IMR-90 (cell line): ENCODE measurements around the gene TTC7B. TPM values are rescaled to one million over a fixed set of nuclear protein-coding genes. Genes with fewer than 3 reads are reported as not detected.
A peak's percentile ranks its signal among the peaks of the same experiment; 100 is the strongest.

Experiments
- ATAC-seq: fragments of 200-7000 bp; cut with Tn5 transposase; 2 replicates; pipeline ENCODE4 v1.9.1; 2020; ENCODE audit warnings: low read depth, mild to moderate bottlenecking, moderate library complexity
- BruUV-seq: library from RNA; stranded (reverse); fragments of 400-500 nt; replicated peaks from 2 replicates; lab custom pipeline; 2021; lab: Mats Ljungman, UMichigan
- CTCF ChIA-PET: fragments of 300-600 bp; formaldehyde crosslinking; extraction: SDS; loops from one replicate; lab custom pipeline; 2021; ENCODE audit warnings: antibody characterized with exemption; lab: Yijun Ruan, JAX
- POLR2A ChIA-PET: fragments of 300-600 bp; sonication (Branson Sonifier 250); formaldehyde crosslinking; loops from one replicate; lab custom pipeline; 2022; ENCODE audit warnings: antibody characterized with exemption; ENCODE audit not compliant: unreplicated experiment; lab: Charles Lee
- DNase-seq: peaks from one replicate; pipeline ENCODE4 v3.0.0; 2013
- H2AFZ ChIP-seq: replicated peaks from 2 replicates; pipeline ENCODE3; 2013; ENCODE audit warnings: low read length, mild to moderate bottlenecking; ENCODE audit not compliant: poor library complexity
- H2AK5ac ChIP-seq: 2 replicates; pipeline ENCODE4 v1.6.1; 2013; ENCODE audit warnings: low read depth, low read length, inconsistent platforms
- H2AK9ac ChIP-seq: replicated peaks from 2 replicates; pipeline ENCODE3; 2013; ENCODE audit warnings: mild to moderate bottlenecking, low read depth, low read length, moderate library complexity; ENCODE audit not compliant: poor library complexity
- H2BK120ac ChIP-seq: 2 replicates; pipeline ENCODE4 v1.6.1; 2013; ENCODE audit warnings: low read depth, low read length, inconsistent platforms
- H2BK15ac ChIP-seq: 3 replicates; pipeline ENCODE4 v1.6.1; 2013; ENCODE audit warnings: low read depth, low read length, inconsistent platforms
- H2BK20ac ChIP-seq: 2 replicates; pipeline ENCODE4 v1.6.1; 2013; ENCODE audit warnings: low read depth, mild to moderate bottlenecking, inconsistent platforms, low read length, moderate library complexity
- H2BK5ac ChIP-seq: 2 replicates; pipeline ENCODE4 v1.6.1; 2013; ENCODE audit warnings: mild to moderate bottlenecking, low read depth, low read length, inconsistent platforms; ENCODE audit not compliant: poor library complexity, severe bottlenecking
- H3K14ac ChIP-seq: replicated peaks from 2 replicates; pipeline ENCODE4 v1.6.1; 2013; ENCODE audit warnings: low read depth, low read length, inconsistent platforms
- H3K18ac ChIP-seq: 2 replicates; pipeline ENCODE4 v1.6.1; 2013; ENCODE audit warnings: low read depth, low read length, control low read depth
- H3K23ac ChIP-seq: 2 replicates; pipeline ENCODE4 v1.6.1; 2013; ENCODE audit warnings: low read depth, low read length, inconsistent platforms
- H3K27ac ChIP-seq: 2 replicates; pipeline ENCODE4 v1.5.1; 2013; ENCODE audit warnings: mild to moderate bottlenecking, control low read depth, low read length; ENCODE audit not compliant: insufficient read depth
- H3K27me3 ChIP-seq: 2 replicates; pipeline ENCODE4 v1.6.1; 2013; ENCODE audit warnings: low read length; ENCODE audit not compliant: control insufficient read depth, insufficient read depth
- H3K36me3 ChIP-seq: 2 replicates; pipeline ENCODE4 v1.6.1; 2013; ENCODE audit warnings: low read length, mixed read lengths; ENCODE audit not compliant: control insufficient read depth, insufficient read depth
- H3K4ac ChIP-seq: 2 replicates; pipeline ENCODE4 v1.6.1; 2013; ENCODE audit warnings: low read depth, low read length, inconsistent platforms
- H3K4me1 ChIP-seq: 2 replicates; pipeline ENCODE4 v1.6.1; 2013; ENCODE audit warnings: low read length, mixed read lengths; ENCODE audit not compliant: control insufficient read depth, insufficient read depth
- H3K4me2 ChIP-seq: 2 replicates; pipeline ENCODE4 v1.6.1; 2013; ENCODE audit warnings: low read depth, mild to moderate bottlenecking, control low read depth, low read length, moderate library complexity
- H3K4me3 ChIP-seq: 2 replicates; pipeline ENCODE4 v1.5.1; 2013; ENCODE audit warnings: low read depth, mild to moderate bottlenecking, control low read depth, low read length, moderate library complexity; ENCODE audit not compliant: insufficient read depth
- H3K56ac ChIP-seq: 2 replicates; pipeline ENCODE4 v1.6.1; 2013; ENCODE audit warnings: low read length, inconsistent platforms; ENCODE audit not compliant: insufficient read depth; ENCODE audit errors: extremely low read depth
- H3K79me1 ChIP-seq, 2 experiments: 2 replicates each; pipeline ENCODE4 v1.6.1; 2013; ENCODE audit warnings: low read length in 2 of 2, inconsistent platforms in 1 of 2, low read depth in 1 of 2
- H3K9ac ChIP-seq: 2 replicates; pipeline ENCODE4 v1.6.1; 2013; ENCODE audit warnings: low read depth, low read length, control low read depth
- H3K9me1 ChIP-seq: 2 replicates; pipeline ENCODE4 v1.6.1; 2013; ENCODE audit warnings: low read length, inconsistent platforms; ENCODE audit not compliant: insufficient read depth
- H3K9me3 ChIP-seq: 2 replicates; pipeline ENCODE4 v1.6.1; 2013; ENCODE audit warnings: low read length; ENCODE audit not compliant: control insufficient read depth, insufficient read depth
- H4K20me1 ChIP-seq: 2 replicates; pipeline ENCODE4 v1.6.1; 2013; ENCODE audit warnings: low read length, inconsistent platforms; ENCODE audit not compliant: insufficient read depth
- H4K5ac ChIP-seq: 2 replicates; pipeline ENCODE4 v1.6.1; 2013; ENCODE audit warnings: mild to moderate bottlenecking, low read depth, low read length, control low read depth
- H4K8ac ChIP-seq, 2 experiments: 2 replicates each; pipeline ENCODE4 v1.6.1; 2013; ENCODE audit warnings: low read depth in 2 of 2, low read length in 2 of 2, control low read depth in 1 of 2, inconsistent platforms in 1 of 2
- H4K91ac ChIP-seq: 2 replicates; pipeline ENCODE4 v1.6.1; 2013; ENCODE audit warnings: low read depth, low read length, inconsistent platforms; ENCODE audit not compliant: insufficient read depth
- CTCF ChIP-seq: conservative IDR thresholded peaks from 2 replicates; pipeline ENCODE4 v1.5.1; 2012; ENCODE audit warnings: mild to moderate bottlenecking, low read depth, low read length, improper control_type of control experiment
- FOS ChIP-seq: fragments of 150-350 bp; IDR thresholded peaks from 2 replicates; pipeline ENCODE4 v1.6.1; 2016; ENCODE audit warnings: low read depth, low read length
- RCOR1 ChIP-seq: IDR thresholded peaks from 2 replicates; pipeline ENCODE4 v1.6.1; 2012; ENCODE audit warnings: mild to moderate bottlenecking, low read length, improper control_type of control experiment; ENCODE audit not compliant: insufficient replicate concordance
- SMC3 ChIP-seq: fragments of 150-350 bp; IDR thresholded peaks from 2 replicates; pipeline ENCODE4 v1.6.1; 2016; ENCODE audit warnings: low read depth, mild to moderate bottlenecking, antibody characterized with exemption, low read length, moderate library complexity
- WGBS, 2 experiments: methylation state at CpG; one replicate each; pipeline versions ENCODE4 v1.1.5 to v1.1.7; 2013; ENCODE audit warnings: missing lambda C conversion rate in 2 of 2; ENCODE audit not compliant: insufficient read length in 1 of 2; ENCODE audit errors: extremely low coverage in 2 of 2; 5-methylcytosine and 5-hydroxymethylcytosine counted together
- dilution Hi-C: fragments of 300-500 bp; cut with HindIII; formaldehyde crosslinking; loops from one replicate; pipeline ENCODE4 v1.14.3; 2018; ENCODE audit warnings: low sequenced_read_pairs; ENCODE audit not compliant: unreplicated experiment
- in situ Hi-C: fragments of 300-500 bp; cut with MboI; formaldehyde crosslinking; loops from 3 replicates; pipeline ENCODE4 v1.14.3; 2019; ENCODE audit warnings: low sequenced_read_pairs, inconsistent platforms, mixed read lengths
- intact Hi-C: fragments of 100-400 bp; cut with micrococcal nuclease; formaldehyde crosslinking; loops from 2 replicates; pipeline ENCODE4 v1.10.0; 2022
- polyA plus RNA-seq, 3 experiments: library from polyadenylated mRNA; depleted of rRNA; stranded (reverse); fragments of >200 nt; gene quantifications; 2 replicates each; pipeline ENCODE4 v1.2.3, GENCODE V29; 2012; ENCODE audit warnings: low replicate concordance in 1 of 3
- total RNA-seq: library from RNA; depleted of rRNA; stranded (reverse); fragments of >200 nt; gene quantifications from 2 replicates; pipeline ENCODE4 v1.2.3, GENCODE V29; 2012
- TF ChIP-seq, protein P1 (sequence below): fragments of 150-350 bp; IDR thresholded peaks from 2 replicates; pipeline ENCODE4 v1.6.1; 2017; ENCODE audit warnings: mild to moderate bottlenecking, antibody characterized with exemption, low read length, low read depth

Gene TTC7B
- total and polyA plus RNA-seq, 2 of the 4 experiments (the other 2 are of a cell fraction), result 18.1 to 35.3 TPM

DNA sequence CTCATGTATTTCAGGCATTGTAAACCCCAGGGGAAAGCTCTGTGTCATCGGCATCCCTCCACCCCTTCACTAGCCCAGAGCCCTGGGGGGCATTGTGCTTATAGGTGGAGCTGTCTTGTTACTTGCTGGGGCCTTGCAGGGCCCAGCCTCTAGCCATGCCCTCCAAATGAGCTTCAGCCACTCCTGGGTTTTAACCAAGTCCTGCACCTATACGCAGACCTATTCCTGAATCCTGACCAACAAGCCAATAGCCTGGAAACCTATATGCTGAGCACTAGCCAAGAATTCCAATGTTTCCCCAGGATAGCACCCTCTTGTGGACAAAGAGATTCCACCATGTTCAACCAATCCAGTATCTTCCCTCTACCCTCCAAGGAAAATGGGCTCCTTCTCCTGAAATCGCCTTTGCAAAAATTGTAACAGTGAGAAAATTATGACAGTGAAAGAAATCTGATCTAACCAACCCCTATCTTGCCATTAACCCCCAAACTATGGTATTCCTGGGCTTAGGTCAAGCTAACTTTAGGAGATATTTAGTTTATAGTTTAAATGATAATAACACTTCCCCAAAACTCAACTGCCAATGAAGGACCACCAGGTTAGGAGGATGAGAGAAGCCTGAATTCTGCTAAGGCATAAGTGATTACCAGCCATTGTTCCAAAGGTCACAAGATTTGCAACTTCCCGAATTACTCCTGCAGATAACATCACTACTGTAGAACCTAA, 55.5 kb downstream of the TTC7B start:
- H3K4me1 ChIP-seq, result peaks cover 6% of the 10 kb centered on the region
- no peak overlapping the region for H2BK5ac ChIP-seq
- H4K8ac ChIP-seq, result no peak overlapping the region
- ATAC-seq, result no peak
- no peak overlapping the region for H4K5ac ChIP-seq
- H3K4me2 ChIP-seq, result no peak overlapping the region
- H2BK20ac ChIP-seq, result no peak overlapping the region
- no peak overlapping the region for H2BK15ac ChIP-seq
- TF ChIP-seq RCOR1 (no peak), SMC3 (peak; percentile 36), CTCF (peak; percentile 49), FOS (no peak)
- TF ChIP-seq, protein P1, sequence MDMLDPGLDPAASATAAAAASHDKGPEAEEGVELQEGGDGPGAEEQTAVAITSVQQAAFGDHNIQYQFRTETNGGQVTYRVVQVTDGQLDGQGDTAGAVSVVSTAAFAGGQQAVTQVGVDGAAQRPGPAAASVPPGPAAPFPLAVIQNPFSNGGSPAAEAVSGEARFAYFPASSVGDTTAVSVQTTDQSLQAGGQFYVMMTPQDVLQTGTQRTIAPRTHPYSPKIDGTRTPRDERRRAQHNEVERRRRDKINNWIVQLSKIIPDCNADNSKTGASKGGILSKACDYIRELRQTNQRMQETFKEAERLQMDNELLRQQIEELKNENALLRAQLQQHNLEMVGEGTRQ, result no peak
- no peak overlapping the region for H3K56ac ChIP-seq
- no peak overlapping the region for H3K18ac ChIP-seq
- no peaks in the 10 kb centered on the region for H3K9me3 ChIP-seq
- no peaks in the 10 kb centered on the region for H3K36me3 ChIP-seq
- H3K79me1 ChIP-seq, result peaks cover 9 to 25% of the 10 kb centered on the region in 2 experiments
- H3K14ac ChIP-seq, result no peak overlapping the region
- BruUV-seq, result no TSS peak
- CTCF ChIA-PET, result interaction anchor here (1.2 to 1.4 kb wide), 2 partner anchors 10 to 40 kb away, joined by 4 to 5 read pairs; no protein-coding TSS in a partner anchor
- dilution Hi-C loops (no loop called here), in situ Hi-C loops (no loop called here), intact Hi-C loops (no loop called here)
- no peak overlapping the region for H3K4me3 ChIP-seq
- peak; percentile 33 for DNase-seq
- WGBS, 2 experiments, result no CpG with 5 or more reads among the region's 4 CpGs
- H2AFZ ChIP-seq, result no peak overlapping the region
- peaks cover 3% of the 10 kb centered on the region; the same call in 1 of the 2 replicates for H4K20me1 ChIP-seq
- no peak overlapping the region for H3K4ac ChIP-seq
- H3K27ac ChIP-seq, result no peak overlapping the region
- POLR2A ChIA-PET, result no interaction called here
- no peak overlapping the region for H4K91ac ChIP-seq
- no peaks in the 10 kb centered on the region for H3K27me3 ChIP-seq
- H2AK5ac ChIP-seq, result no peak overlapping the region
- H3K9me1 ChIP-seq, result peaks cover 3% of the 10 kb centered on the region; the same call in 1 of the 2 replicates
- no peak overlapping the region for H3K9ac ChIP-seq
- no peak overlapping the region for H2AK9ac ChIP-seq
- no peak overlapping the region for H3K23ac ChIP-seq
- H2BK120ac ChIP-seq, result no peak overlapping the region
